ENCODE results near the gene FAM81A. TPM values are rescaled to one million over a fixed set of nuclear protein-coding genes. Genes with fewer than 3 reads are reported as not detected.
"Not testable (repeated sequence)": the region's sequence is repeated elsewhere in the genome, so short reads cannot be mapped to it uniquely, and the experiment has no call there.

FAM81A gene
- polyA plus RNA-seq, 1 donor = 5.3 TPM

GRCh38 chr15:59420986-59421618 lies 16.9 kb upstream of the FAM81A start:
- 25% methylated on average over 7 of the region's 16 CpGs for WGBS (ENCODE audit: insufficient coverage, low lambda C conversion rate)
- peak in 1 of 2 donors; percentile 26 for DNase-seq

GRCh38 chr15:59424616-59425015 lies 13.4 kb upstream of the FAM81A start:
- Histone ChIP-seq H3K9me3 (ENCODE audit: control insufficient read depth, low read depth, low read length) (no peaks in the 10 kb centered on the region), H3K4me1 (ENCODE audit: control insufficient read depth, insufficient read depth, low read length) (no peaks in the 10 kb centered on the region), H3K4me3 (ENCODE audit: low read length) (no peak overlapping the region), H3K27ac (ENCODE audit: low read length) (no peak overlapping the region), H3K36me3 (ENCODE audit: control insufficient read depth, insufficient read depth, low read length) (no peaks in the 10 kb centered on the region), H3K27me3 (ENCODE audit: control insufficient read depth, insufficient read depth, low read length) (peaks cover 10% of the 10 kb centered on the region)
- 81% methylated on average over 3 of the region's 5 CpGs for WGBS (ENCODE audit: insufficient coverage, low lambda C conversion rate)
- DNase-seq = no peak

More at GRCh38 chr15:59420986-59421618, 16.9 kb upstream of the FAM81A start:
- Histone ChIP-seq H3K9me3 (ENCODE audit: control insufficient read depth, low read depth, low read length) (no peaks in the 10 kb centered on the region), H3K36me3 (ENCODE audit: control insufficient read depth, insufficient read depth, low read length) (no peaks in the 10 kb centered on the region), H3K4me1 (ENCODE audit: control insufficient read depth, insufficient read depth, low read length) (no peaks in the 10 kb centered on the region), H3K27ac (ENCODE audit: low read length) (no peak overlapping the region), H3K27me3 (ENCODE audit: control insufficient read depth, insufficient read depth, low read length) (peaks cover 10% of the 10 kb centered on the region), H3K4me3 (ENCODE audit: low read length) (no peak overlapping the region)

GRCh38 chr15:59428898-59429297 lies 9.1 kb upstream of the FAM81A start:
- DNase-seq; H3K4me1 ChIP-seq (ENCODE audit: control insufficient read depth, insufficient read depth, low read length); H3K27ac ChIP-seq (ENCODE audit: low read length); H3K36me3 ChIP-seq (ENCODE audit: control insufficient read depth, insufficient read depth, low read length); H3K27me3 ChIP-seq (ENCODE audit: control insufficient read depth, insufficient read depth, low read length); H3K4me3 ChIP-seq (ENCODE audit: low read length); H3K9me3 ChIP-seq (ENCODE audit: control insufficient read depth, low read depth, low read length): not testable (repeated sequence)
- whole genome bisulfite sequencing (ENCODE audit: insufficient coverage, low lambda C conversion rate) = no CpG with 5 or more reads among the region's 3 CpGs

GRCh38 chr15:59432389-59432788 lies 5.6 kb upstream of the FAM81A start:
- no peaks in the 10 kb centered on the region for H3K36me3 ChIP-seq (ENCODE audit: control insufficient read depth, insufficient read depth, low read length)
- no CpG with 5 or more reads among the region's 1 CpG for WGBS (ENCODE audit: insufficient coverage, low lambda C conversion rate)
- peak; percentile 76 to 81 for DNase-seq
- no peak overlapping the region for H3K4me3 ChIP-seq (ENCODE audit: low read length)
- H3K27me3 ChIP-seq (ENCODE audit: control insufficient read depth, insufficient read depth, low read length) = peaks cover 13% of the 10 kb centered on the region
- H3K9me3 ChIP-seq (ENCODE audit: control insufficient read depth, low read depth, low read length) = no peaks in the 10 kb centered on the region
- H3K27ac ChIP-seq (ENCODE audit: low read length) = no peak overlapping the region
- H3K4me1 ChIP-seq (ENCODE audit: control insufficient read depth, insufficient read depth, low read length) = peaks cover 7% of the 10 kb centered on the region

GRCh38 chr15:59434481-59434880 lies 3.5 kb upstream of the FAM81A start:
- peaks cover 22% of the 10 kb centered on the region for H3K27me3 ChIP-seq (ENCODE audit: control insufficient read depth, insufficient read depth, low read length)
- DNase-seq = no peak
- no CpG with 5 or more reads among the region's 4 CpGs for WGBS (ENCODE audit: insufficient coverage, low lambda C conversion rate)
- H3K9me3 ChIP-seq (ENCODE audit: control insufficient read depth, low read depth, low read length) = no peaks in the 10 kb centered on the region
- H3K27ac ChIP-seq (ENCODE audit: low read length) = no peak overlapping the region
- no peaks in the 10 kb centered on the region for H3K36me3 ChIP-seq (ENCODE audit: control insufficient read depth, insufficient read depth, low read length)
- peaks cover 17% of the 10 kb centered on the region for H3K4me1 ChIP-seq (ENCODE audit: control insufficient read depth, insufficient read depth, low read length)
- no peak overlapping the region for H3K4me3 ChIP-seq (ENCODE audit: low read length)

- H3K9me3 ChIP-seq (ENCODE audit: control insufficient read depth, low read depth, low read length) = no peaks in the 10 kb centered on the region
- H3K4me1 ChIP-seq (ENCODE audit: control insufficient read depth, insufficient read depth, low read length) = peaks cover 17% of the 10 kb centered on the region
- H3K36me3 ChIP-seq (ENCODE audit: control insufficient read depth, insufficient read depth, low read length) = no peaks in the 10 kb centered on the region
- H3K4me3 ChIP-seq (ENCODE audit: low read length) = no peak overlapping the region
- peaks cover 22% of the 10 kb centered on the region for H3K27me3 ChIP-seq (ENCODE audit: control insufficient read depth, insufficient read depth, low read length)
- no peak overlapping the region for H3K27ac ChIP-seq (ENCODE audit: low read length)
- peak in 1 of 2 donors; percentile 43 for DNase-seq
- WGBS (ENCODE audit: insufficient coverage, low lambda C conversion rate) = no CpG with 5 or more reads among the region's 6 CpGs
These were observed 1.2 kb upstream of the FAM81A start for GRCh38 chr15:59436774-59437141.

GRCh38 chr15:59437142-59437816 lies 707 bp upstream of the FAM81A start:
- H3K27ac ChIP-seq (ENCODE audit: low read length) = no peak overlapping the region
- H3K36me3 ChIP-seq (ENCODE audit: control insufficient read depth, insufficient read depth, low read length) = no peaks in the 10 kb centered on the region
- peak in 1 of 2 donors; percentile 22 for DNase-seq
- no CpG with 5 or more reads among the region's 30 CpGs for WGBS (ENCODE audit: insufficient coverage, low lambda C conversion rate)
- H3K9me3 ChIP-seq (ENCODE audit: control insufficient read depth, low read depth, low read length) = no peaks in the 10 kb centered on the region
- H3K27me3 ChIP-seq (ENCODE audit: control insufficient read depth, insufficient read depth, low read length) = peaks cover 22% of the 10 kb centered on the region
- H3K4me1 ChIP-seq (ENCODE audit: control insufficient read depth, insufficient read depth, low read length) = peaks cover 17% of the 10 kb centered on the region
- H3K4me3 ChIP-seq (ENCODE audit: low read length) = peak overlapping the region; percentile 49

GRCh38 chr15:59438625-59439290 lies 772 bp downstream of the FAM81A start:
- H3K27ac ChIP-seq (ENCODE audit: low read length) = no peak overlapping the region

GRCh38 chr15:59439576-59439975 lies 1.6 kb downstream of the FAM81A start:
- 68% methylated on average over 4 of the region's 7 CpGs for WGBS (ENCODE audit: insufficient coverage, low lambda C conversion rate)
- no peak for DNase-seq
- peaks cover 20% of the 10 kb centered on the region for H3K27me3 ChIP-seq (ENCODE audit: control insufficient read depth, insufficient read depth, low read length)

More at GRCh38 chr15:59438625-59439290, 772 bp downstream of the FAM81A start:
- H3K9me3 ChIP-seq (ENCODE audit: control insufficient read depth, low read depth, low read length) = no peaks in the 10 kb centered on the region
- no CpG with 5 or more reads among the region's 22 CpGs for WGBS (ENCODE audit: insufficient coverage, low lambda C conversion rate)
- peaks cover 21% of the 10 kb centered on the region for H3K27me3 ChIP-seq (ENCODE audit: control insufficient read depth, insufficient read depth, low read length)
- H3K4me3 ChIP-seq (ENCODE audit: low read length) = peak overlapping the region; percentile 55
- DNase-seq = peak in 1 of 2 donors; percentile 31
- no peaks in the 10 kb centered on the region for H3K36me3 ChIP-seq (ENCODE audit: control insufficient read depth, insufficient read depth, low read length)
- peaks cover 13% of the 10 kb centered on the region for H3K4me1 ChIP-seq (ENCODE audit: control insufficient read depth, insufficient read depth, low read length)

GRCh38 chr15:59443341-59444072 lies 5.5 kb downstream of the FAM81A start:
- no peaks in the 10 kb centered on the region for H3K36me3 ChIP-seq (ENCODE audit: control insufficient read depth, insufficient read depth, low read length)

More at GRCh38 chr15:59439576-59439975, 1.6 kb downstream of the FAM81A start:
- no peak overlapping the region for H3K4me3 ChIP-seq (ENCODE audit: low read length)
- H3K4me1 ChIP-seq (ENCODE audit: control insufficient read depth, insufficient read depth, low read length) = peaks cover 13% of the 10 kb centered on the region
- H3K36me3 ChIP-seq (ENCODE audit: control insufficient read depth, insufficient read depth, low read length) = no peaks in the 10 kb centered on the region
- no peak overlapping the region for H3K27ac ChIP-seq (ENCODE audit: low read length)
- H3K9me3 ChIP-seq (ENCODE audit: control insufficient read depth, low read depth, low read length) = no peaks in the 10 kb centered on the region

More at GRCh38 chr15:59443341-59444072, 5.5 kb downstream of the FAM81A start:
- Histone ChIP-seq H3K9me3 (ENCODE audit: control insufficient read depth, low read depth, low read length) (no peaks in the 10 kb centered on the region), H3K27me3 (ENCODE audit: control insufficient read depth, insufficient read depth, low read length) (peaks cover 2% of the 10 kb centered on the region), H3K4me1 (ENCODE audit: control insufficient read depth, insufficient read depth, low read length) (peaks cover 2% of the 10 kb centered on the region), H3K27ac (ENCODE audit: low read length) (no peak overlapping the region), H3K4me3 (ENCODE audit: low read length) (no peak overlapping the region)
- no CpG with 5 or more reads among the region's 8 CpGs for WGBS (ENCODE audit: insufficient coverage, low lambda C conversion rate)
- DNase-seq = no peak
